Measurements from ENCODE around the gene MLNR.
A peak's percentile ranks its signal among the peaks of the same experiment; 100 is the strongest.

The MLNR gene

GRCh38 chr13:49246850-49247642 is 26.9 kb downstream of the MLNR start:
- Histone ChIP-seq H3K36me3 (replicated peaks) (no peaks in the 10 kb centered on the region), H3K4me3 (ENCODE audit: low read depth, low read length) (peak overlapping the region; percentile 100), H3K27ac (peak overlapping the region; percentile 68), H3K27me3 (replicated peaks) (no peaks in the 10 kb centered on the region)
- in situ Hi-C loops (cut with HindIII; ENCODE audit: low pct_ligation_motif_present, low sequenced_read_pairs), result no loop called here
- TF ChIP-seq CTCF (IDR thresholded peaks at IDR 0.05; ENCODE audit: low read depth, low read length, missing control alignments), result no peak
- DNase-seq, result no peak

DNA sequence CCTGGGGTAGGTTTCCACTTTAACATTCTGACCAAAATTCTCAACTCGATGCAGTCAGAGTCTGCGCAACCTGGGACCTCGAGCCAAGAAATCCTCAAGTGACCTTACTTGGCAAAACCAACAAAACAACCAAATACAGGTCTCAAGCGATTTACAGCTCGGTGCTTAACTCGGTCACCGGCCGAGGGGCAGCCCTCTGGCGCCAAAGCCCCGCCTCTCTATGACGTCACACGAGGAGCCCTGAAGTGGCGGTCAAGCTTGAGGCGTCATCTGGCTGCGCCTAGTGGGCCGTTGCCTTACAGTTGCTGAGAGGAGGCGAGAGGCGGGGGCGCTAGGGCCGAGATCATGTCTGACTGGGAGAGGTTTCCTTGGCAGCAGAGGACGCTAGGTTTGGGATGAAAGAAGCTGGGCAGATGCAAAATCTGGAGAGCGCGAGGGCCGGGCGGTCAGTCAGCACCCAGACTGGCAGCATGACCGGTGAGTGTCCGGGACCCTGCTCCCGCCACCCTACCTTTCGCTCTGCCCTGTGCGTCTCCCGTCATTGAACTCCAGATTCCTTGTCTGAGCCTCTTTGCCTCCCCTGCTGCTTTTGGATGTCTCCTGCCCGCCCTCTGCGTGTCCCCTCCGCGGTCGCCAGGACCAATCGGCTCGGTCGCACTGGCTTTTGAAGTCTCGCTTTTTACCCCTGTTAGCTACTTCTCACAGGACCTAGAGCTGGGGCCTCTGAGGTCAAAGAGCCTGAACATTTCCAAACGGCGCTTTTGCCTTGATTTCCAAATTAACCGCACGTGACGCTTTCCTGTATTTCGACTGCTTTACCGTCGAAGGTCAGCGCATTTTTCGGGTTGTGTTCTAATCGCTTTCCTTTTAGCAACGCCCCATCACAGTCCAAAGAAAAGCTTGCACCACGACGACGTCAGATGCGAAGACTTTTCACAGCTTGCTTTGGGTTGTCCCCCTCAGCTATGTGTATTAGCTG is 27.8 kb downstream of the MLNR start, which contains the start of gene CDADC1:
TSS of gene CDADC1 (plus strand) at position 283 of the 979 bp plus-strand sequence. CDS start at position 396, 113 bp downstream.
- no peak for TF ChIP-seq CTCF (IDR thresholded peaks at IDR 0.05; ENCODE audit: low read depth, low read length, missing control alignments)
- no peaks in the 10 kb centered on the region for H3K27me3 ChIP-seq (replicated peaks)
- H3K27ac ChIP-seq, result peak within 1 kb of the TSS; percentile 68
- DNase-seq, result peak; percentile 95
- H3K4me3 ChIP-seq (ENCODE audit: low read depth, low read length), result peak within 1 kb of the TSS; percentile 100
- no peaks in the 10 kb centered on the region for H3K36me3 ChIP-seq (replicated peaks)
- in situ Hi-C loops (cut with HindIII; ENCODE audit: low pct_ligation_motif_present, low sequenced_read_pairs), result no loop called here

DNA sequence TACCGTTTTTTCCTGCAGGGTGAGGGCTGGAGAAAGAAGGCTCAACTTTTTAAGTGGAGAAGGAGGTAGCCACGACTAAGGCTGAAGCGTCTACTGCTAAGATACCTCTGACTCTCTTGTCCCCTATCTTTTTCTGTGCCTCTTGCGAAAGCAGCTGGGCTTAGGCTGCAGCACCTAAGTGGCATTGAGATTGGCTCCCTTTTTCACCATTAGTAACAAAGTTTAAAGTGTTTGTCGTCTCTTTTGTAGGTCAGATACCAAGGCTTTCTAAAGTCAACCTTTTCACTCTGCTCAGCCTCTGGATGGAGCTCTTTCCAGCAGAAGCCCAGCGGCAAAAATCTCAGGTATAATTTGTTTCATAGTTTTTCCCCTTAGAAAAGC is 28.5 kb downstream of the MLNR start:
- H3K36me3 ChIP-seq (replicated peaks), result no peaks in the 10 kb centered on the region
- H3K4me3 ChIP-seq (ENCODE audit: low read depth, low read length), result peak overlapping the region; percentile 100
- TF ChIP-seq CTCF (IDR thresholded peaks at IDR 0.05; ENCODE audit: low read depth, low read length, missing control alignments), result peak; percentile 40
- H3K27ac ChIP-seq, result no peak overlapping the region
- in situ Hi-C loops (cut with HindIII; ENCODE audit: low pct_ligation_motif_present, low sequenced_read_pairs), result no loop called here
- DNase-seq, result no peak
- H3K27me3 ChIP-seq (replicated peaks), result no peaks in the 10 kb centered on the region

GRCh38 chr13:49251326-49251725 is 31.2 kb downstream of the MLNR start:
- no peak for DNase-seq
- H3K4me3 ChIP-seq (ENCODE audit: low read depth, low read length), result no peak overlapping the region
- no peak overlapping the region for H3K27ac ChIP-seq
- no peaks in the 10 kb centered on the region for H3K27me3 ChIP-seq (replicated peaks)
- H3K36me3 ChIP-seq (replicated peaks), result no peaks in the 10 kb centered on the region
- in situ Hi-C loops (cut with HindIII; ENCODE audit: low pct_ligation_motif_present, low sequenced_read_pairs), result no loop called here
- TF ChIP-seq CTCF (IDR thresholded peaks at IDR 0.05; ENCODE audit: low read depth, low read length, missing control alignments), result no peak

DNA sequence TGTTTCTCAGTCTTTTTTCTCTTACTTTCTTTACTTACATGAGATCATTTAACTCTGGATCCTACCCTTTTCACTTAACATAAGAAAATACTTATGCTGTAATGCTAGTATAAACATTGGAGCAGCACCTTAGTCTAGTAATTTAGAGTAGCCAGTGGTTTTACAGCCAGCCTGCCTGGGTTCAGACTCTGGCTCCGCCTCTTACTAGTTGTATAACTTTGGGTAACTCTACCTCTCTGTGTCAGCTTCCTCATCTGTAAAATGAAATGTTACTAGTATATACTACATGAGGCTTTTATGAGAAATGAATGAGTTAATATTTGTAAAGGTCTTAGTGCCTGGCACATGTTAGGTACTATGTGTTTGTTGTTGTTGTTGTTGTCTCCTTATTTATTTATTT is 33.2 kb downstream of the MLNR start:
- H3K27ac ChIP-seq, result no peak overlapping the region

More for the DNA sequence above, 33.2 kb downstream of the MLNR start:
- Histone ChIP-seq H3K36me3 (replicated peaks) (no peaks in the 10 kb centered on the region), H3K4me3 (ENCODE audit: low read depth, low read length) (no peak overlapping the region), H3K27me3 (replicated peaks) (no peaks in the 10 kb centered on the region)
- no peak for DNase-seq
- in situ Hi-C loops (cut with HindIII; ENCODE audit: low pct_ligation_motif_present, low sequenced_read_pairs), result no loop called here
- no peak for TF ChIP-seq CTCF (IDR thresholded peaks at IDR 0.05; ENCODE audit: low read depth, low read length, missing control alignments)

All from brain microvascular endothelial cell (primary cell).